Middle frontal gyrus (tissue), 1 donor: ENCODE results near the gene SPANXN1.
"Not testable (repeated sequence)": the region's sequence is repeated elsewhere in the genome, so short reads cannot be mapped to it uniquely, and the experiment has no call there.

Source experiments
- DNase-seq: peaks from one replicate; pipeline ENCODE4 v3.0.0-alpha.2; 2015; ENCODE audit warnings: low spot score; ENCODE audit errors: extremely low spot score

Gene SPANXN1

GRCh38 chrX:145247203-145247602 is at the start of gene SPANXN1:
TSS of gene SPANXN1 (plus strand) at chrX:145247503. CDS start at chrX:145247587, 84 bp downstream.
- not testable (repeated sequence) for DNase-seq

GRCh38 chrX:145199078-145199477 is 48.2 kb upstream of the SPANXN1 start:
- DNase-seq = no peak

GRCh38 chrX:145213504-145213903 is 33.8 kb upstream of the SPANXN1 start:
- DNase-seq = no peak

- DNase-seq = no peak
Observed at GRCh38 chrX:145292218-145292617, 44.9 kb downstream of the SPANXN1 start.
